ENCODE results near the gene SCPEP1.
"Not testable (repeated sequence)": the region's sequence is repeated elsewhere in the genome, so short reads cannot be mapped to it uniquely, and the experiment has no call there.

The SCPEP1 gene, protein sequence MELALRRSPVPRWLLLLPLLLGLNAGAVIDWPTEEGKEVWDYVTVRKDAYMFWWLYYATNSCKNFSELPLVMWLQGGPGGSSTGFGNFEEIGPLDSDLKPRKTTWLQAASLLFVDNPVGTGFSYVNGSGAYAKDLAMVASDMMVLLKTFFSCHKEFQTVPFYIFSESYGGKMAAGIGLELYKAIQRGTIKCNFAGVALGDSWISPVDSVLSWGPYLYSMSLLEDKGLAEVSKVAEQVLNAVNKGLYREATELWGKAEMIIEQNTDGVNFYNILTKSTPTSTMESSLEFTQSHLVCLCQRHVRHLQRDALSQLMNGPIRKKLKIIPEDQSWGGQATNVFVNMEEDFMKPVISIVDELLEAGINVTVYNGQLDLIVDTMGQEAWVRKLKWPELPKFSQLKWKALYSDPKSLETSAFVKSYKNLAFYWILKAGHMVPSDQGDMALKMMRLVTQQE

GRCh38 chr17:56977673-56978395 lies at the start of gene SCPEP1:
Gene SCPEP1 (plus strand): TSS chr17:56978131. CDS start chr17:56978160, 29 bp downstream.
- DNase-seq: peak; percentile 62 to 73 (median 71)

GRCh38 chr17:56928586-56928985 lies 49.3 kb upstream of the SCPEP1 start:
- DNase-seq: no peak

DNA sequence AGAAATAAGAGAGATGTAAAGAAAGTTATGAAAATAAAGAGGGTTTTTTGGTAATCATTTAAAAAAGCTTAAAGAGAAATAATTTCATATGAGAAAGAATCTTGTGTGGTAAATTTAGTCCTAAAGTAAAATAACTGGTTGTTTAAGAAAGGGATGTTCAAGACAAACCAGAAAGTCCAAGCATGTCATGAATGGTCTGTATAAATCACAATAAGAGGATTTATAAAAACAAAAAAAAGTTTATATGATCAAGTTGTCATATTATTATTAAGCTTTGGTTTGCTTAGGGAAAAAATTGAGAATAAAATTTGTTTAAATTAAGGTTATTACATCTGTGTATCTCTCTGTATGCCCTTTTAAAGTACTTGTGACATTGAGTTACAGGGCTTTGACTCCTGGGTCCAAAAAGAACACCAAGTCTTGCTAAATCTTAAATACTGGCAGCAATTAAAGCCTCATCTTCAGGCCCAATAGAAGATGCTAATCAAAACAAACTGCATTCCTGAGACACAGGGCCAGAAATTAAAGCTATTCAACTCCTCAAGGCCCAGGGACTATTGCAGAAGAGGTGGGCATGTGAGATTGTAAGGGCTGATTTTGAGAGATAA lies 48.5 kb upstream of the SCPEP1 start:
- no peak for DNase-seq

GRCh38 chr17:56930739-56931337 lies 47.1 kb upstream of the SCPEP1 start:
- no peak for DNase-seq

DNA sequence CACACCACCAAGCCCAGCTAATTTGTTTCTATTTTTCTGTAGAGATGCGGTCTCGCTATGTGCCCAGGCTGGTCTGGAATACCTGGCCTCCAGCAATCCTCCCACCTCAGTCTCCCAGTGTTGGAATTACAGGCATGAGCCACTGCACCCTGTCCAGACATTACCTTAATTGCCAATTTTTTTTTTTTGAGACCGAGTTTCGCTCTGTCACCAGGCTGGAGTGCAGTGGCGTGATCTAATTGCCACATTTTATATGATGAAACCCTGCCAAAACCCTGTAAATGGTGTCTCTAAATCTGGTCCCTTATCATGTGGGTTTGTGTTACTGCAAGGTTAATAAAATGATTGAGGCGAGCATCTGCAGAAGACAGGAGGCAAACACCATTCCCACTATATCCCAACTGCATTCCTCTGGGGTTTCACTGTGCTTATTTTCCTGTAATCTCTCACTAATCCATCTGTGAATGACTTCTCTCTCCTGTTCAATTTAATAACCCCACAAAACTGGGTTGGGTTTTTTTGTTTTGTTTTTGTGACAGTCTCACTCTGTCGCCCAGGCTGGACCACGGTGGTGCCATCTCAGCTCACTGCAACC lies 44.7 kb upstream of the SCPEP1 start:
- DNase-seq: no peak

- no peak for DNase-seq
These were observed 44.1 kb upstream of the SCPEP1 start for GRCh38 chr17:56933868-56934267.

DNA sequence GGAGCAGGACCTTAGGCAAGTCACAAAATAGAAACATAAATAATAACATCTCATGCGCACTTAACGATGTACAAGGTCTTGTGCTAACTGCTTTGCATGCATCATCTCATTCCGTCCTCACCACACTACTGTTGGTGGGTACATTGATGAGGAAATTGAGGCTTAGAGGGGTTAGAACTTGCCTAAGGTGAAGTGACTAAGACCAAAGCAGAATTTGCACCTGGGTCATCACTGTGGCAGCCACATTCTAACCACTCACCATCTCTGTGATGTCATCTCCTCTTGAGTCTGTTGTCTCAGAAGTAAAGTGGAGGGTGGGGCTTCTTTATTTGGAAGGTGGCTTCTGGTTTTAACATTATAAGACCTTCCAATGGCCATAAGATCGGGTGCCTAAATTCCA lies 43.7 kb upstream of the SCPEP1 start:
- DNase-seq: no peak

GRCh38 chr17:56935461-56935860 lies 42.5 kb upstream of the SCPEP1 start:
- no peak for DNase-seq

- DNase-seq: no peak
These were observed 41.1 kb upstream of the SCPEP1 start for GRCh38 chr17:56936697-56937322.

GRCh38 chr17:56937687-56938086 lies 40.2 kb upstream of the SCPEP1 start:
- no peak for DNase-seq

GRCh38 chr17:56938206-56938605 lies 39.7 kb upstream of the SCPEP1 start:
- DNase-seq: not testable (repeated sequence)

DNA sequence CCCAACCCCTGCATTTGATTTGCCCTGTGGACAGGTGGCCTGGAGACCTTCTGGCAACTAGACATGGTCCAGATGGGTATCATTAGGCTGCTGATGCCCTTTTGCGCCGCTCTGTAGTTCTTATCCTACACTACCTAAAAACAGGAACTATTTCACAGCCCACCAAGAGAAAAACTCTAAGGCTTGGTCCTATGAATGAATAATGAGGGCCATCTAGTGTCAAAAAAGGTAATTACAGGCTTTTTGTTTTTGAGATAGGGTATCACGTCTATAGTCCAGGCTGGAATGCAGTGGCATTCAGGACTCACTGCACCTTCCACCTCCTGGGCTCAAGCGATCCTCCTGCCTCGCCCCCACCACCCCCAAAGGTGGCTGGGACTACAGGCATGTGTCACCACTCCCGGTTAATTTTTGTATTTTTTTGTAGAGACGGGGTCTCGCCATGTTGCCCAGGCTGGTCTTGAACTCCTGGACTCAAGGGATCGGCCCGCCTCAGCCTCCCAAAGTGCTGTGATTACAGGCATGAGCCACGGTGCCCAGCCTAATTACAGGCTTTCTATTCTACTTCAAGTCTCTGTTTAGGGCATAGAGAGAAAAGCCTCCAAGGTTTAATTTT lies 38.0 kb upstream of the SCPEP1 start:
- no peak for DNase-seq

GRCh38 chr17:56943505-56944125 lies 34.3 kb upstream of the SCPEP1 start:
- DNase-seq: no peak

DNA sequence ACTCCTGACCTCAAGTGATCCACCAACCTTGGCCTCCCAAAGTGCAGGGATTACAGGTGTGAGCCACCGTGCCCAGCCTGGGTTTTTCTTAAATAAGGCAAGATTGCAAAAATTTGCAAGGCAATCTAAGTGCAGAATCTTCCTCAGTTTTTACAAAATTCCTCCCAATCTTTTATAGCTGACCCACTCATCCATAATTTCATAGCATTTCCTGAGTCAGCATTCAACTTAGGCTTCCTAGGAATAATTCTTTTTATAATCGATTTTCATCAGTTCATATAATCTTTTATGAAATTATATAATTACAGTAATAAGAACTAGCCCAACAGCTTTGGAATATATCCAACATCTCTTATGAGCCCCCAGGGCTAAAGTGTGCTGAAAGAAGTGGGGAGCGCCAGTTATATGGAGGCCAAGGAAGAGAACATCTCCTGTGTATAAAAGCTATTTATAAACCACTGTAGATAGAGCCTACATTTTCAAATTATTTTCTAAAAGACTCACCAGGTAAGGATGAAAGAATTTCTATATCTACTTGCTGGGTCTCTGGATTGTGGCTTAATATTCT lies 31.9 kb upstream of the SCPEP1 start:
- no peak for DNase-seq

DNA sequence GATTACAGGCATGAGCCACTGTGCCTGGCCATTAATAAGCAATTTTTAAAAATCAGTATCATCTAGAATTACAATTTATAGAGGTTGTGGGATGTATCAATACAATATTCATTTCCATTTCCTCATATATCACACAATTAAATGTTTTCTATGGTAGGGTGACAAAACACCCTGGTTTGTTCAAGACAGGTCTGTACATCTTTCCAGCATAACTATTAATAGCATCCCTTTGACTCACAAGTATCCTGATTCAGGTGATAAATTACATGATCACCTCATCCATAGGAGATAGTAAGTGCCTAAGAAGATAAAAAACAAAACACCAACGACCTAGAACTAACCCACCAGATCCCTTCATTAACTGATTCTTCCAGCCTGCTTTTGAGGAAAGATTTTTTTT lies 30.2 kb upstream of the SCPEP1 start:
- no peak for DNase-seq

DNA sequence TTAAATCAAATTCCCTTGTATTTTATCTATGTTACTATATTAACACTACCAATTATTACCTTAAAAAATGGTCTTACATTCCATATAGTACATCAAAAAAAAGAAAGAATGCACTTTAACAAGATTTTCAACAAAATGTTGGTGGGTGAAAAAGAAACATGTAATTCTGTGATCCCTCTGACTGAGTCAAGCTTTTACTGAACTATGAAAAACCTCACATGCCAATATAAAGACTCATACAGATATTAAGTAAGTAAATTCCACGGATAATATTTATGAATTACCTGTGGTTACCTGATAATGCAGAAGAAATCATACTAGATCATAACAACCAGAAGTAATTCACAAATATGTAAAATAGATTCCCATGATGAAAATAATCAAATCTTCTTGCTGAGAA lies 29.4 kb upstream of the SCPEP1 start:
- no peak for DNase-seq

GRCh38 chr17:56949595-56949994 lies 28.3 kb upstream of the SCPEP1 start:
- DNase-seq: no peak

- no peak for DNase-seq
These were observed 20.9 kb upstream of the SCPEP1 start for GRCh38 chr17:56956992-56957391.

GRCh38 chr17:56960596-56961538 lies 17.1 kb upstream of the SCPEP1 start, which contains the start of gene COIL:
Gene COIL (minus strand): TSS chr17:56961050. CDS start chr17:56961019, 31 bp downstream.
- peak; percentile 82 to 91 (median 84) for DNase-seq

GRCh38 chr17:56965241-56965640 lies 12.7 kb upstream of the SCPEP1 start:
- DNase-seq: not testable (repeated sequence)

Measured in activated CD4-positive, CD25-positive, alpha-beta regulatory T cell (primary cell).